Parathyroid adenoma (tissue), 2 donors: ENCODE data around the gene TPRG1L.

ENCODE experiments used
- H2AFZ ChIP-seq: fragments of 300-600 bp; sonication (generic); one replicate; pipeline ENCODE4 v1.7.0; 2017; ENCODE audit warnings: antibody characterized with exemption, mild to moderate bottlenecking
- H3K27ac ChIP-seq: fragments of 300-600 bp; sonication (generic); one replicate; pipeline ENCODE4 v1.7.0; 2017
- H3K27me3 ChIP-seq: fragments of 300-600 bp; sonication (generic); one replicate; pipeline ENCODE4 v1.7.0; 2017; ENCODE audit warnings: low read length; ENCODE audit not compliant: control insufficient read depth, insufficient read depth
- H3K36me3 ChIP-seq: fragments of 300-600 bp; sonication (generic); one replicate; pipeline ENCODE4 v1.7.0; 2017; ENCODE audit warnings: low read length; ENCODE audit not compliant: control insufficient read depth, insufficient read depth
- H3K4me1 ChIP-seq: fragments of 300-600 bp; sonication (generic); one replicate; pipeline ENCODE4 v1.7.0; 2017; ENCODE audit warnings: control low read depth
- H3K4me2 ChIP-seq: fragments of 300-600 bp; sonication (generic); one replicate; pipeline ENCODE4 v1.7.0; 2017; ENCODE audit warnings: low read length
- H3K4me3 ChIP-seq: fragments of 300-600 bp; sonication (generic); one replicate; pipeline ENCODE4 v1.7.0; 2017; ENCODE audit warnings: low read depth, low read length
- H3K79me2 ChIP-seq: fragments of 300-600 bp; sonication (generic); one replicate; pipeline ENCODE4 v1.7.0; 2017; ENCODE audit warnings: control low read depth
- H3K9ac ChIP-seq: fragments of 300-600 bp; sonication (generic); one replicate; pipeline ENCODE4 v1.7.0; 2017; ENCODE audit warnings: mild to moderate bottlenecking
- H3K9me3 ChIP-seq: fragments of 300-600 bp; sonication (generic); one replicate; pipeline ENCODE4 v1.7.0; 2017; ENCODE audit warnings: low read length; ENCODE audit not compliant: control insufficient read depth
- CTCF ChIP-seq: fragments of 300-600 bp; sonication (generic); IDR thresholded peaks from one replicate; pipeline ENCODE4 v1.7.0; 2017; ENCODE audit warnings: antibody characterized with exemption, mild to moderate bottlenecking
- donor health status: primary hyperparathyroidism.

The TPRG1L gene

GRCh38 chr1:3601743-3602142 is 23.1 kb upstream of the TPRG1L start:
- Histone ChIP-seq H3K79me2 (no peaks in the 10 kb centered on the region), H2AFZ (no peak overlapping the region), H3K9me3 (no peaks in the 10 kb centered on the region), H3K4me1 (no peaks in the 10 kb centered on the region), H3K27ac (no peak overlapping the region), H3K9ac (no peak overlapping the region), H3K27me3 (no peaks in the 10 kb centered on the region), H3K4me3 (no peak overlapping the region), H3K4me2 (no peak overlapping the region), H3K36me3 (no peaks in the 10 kb centered on the region)
- TF ChIP-seq CTCF = no peak

GRCh38 chr1:3602375-3602774 is 22.4 kb upstream of the TPRG1L start:
- no peak for TF ChIP-seq CTCF
- Histone ChIP-seq H3K9ac (no peak overlapping the region), H3K4me3 (no peak overlapping the region), H2AFZ (no peak overlapping the region), H3K79me2 (no peaks in the 10 kb centered on the region), H3K27me3 (no peaks in the 10 kb centered on the region), H3K9me3 (no peaks in the 10 kb centered on the region), H3K27ac (no peak overlapping the region), H3K4me2 (no peak overlapping the region), H3K36me3 (no peaks in the 10 kb centered on the region), H3K4me1 (no peaks in the 10 kb centered on the region)

GRCh38 chr1:3603156-3603555 is 21.7 kb upstream of the TPRG1L start:
- no peaks in the 10 kb centered on the region for H3K36me3 ChIP-seq
- no peak overlapping the region for H3K4me2 ChIP-seq
- H2AFZ ChIP-seq = no peak overlapping the region
- H3K27me3 ChIP-seq = no peaks in the 10 kb centered on the region
- TF ChIP-seq CTCF = no peak
- no peaks in the 10 kb centered on the region for H3K79me2 ChIP-seq
- no peak overlapping the region for H3K9ac ChIP-seq
- no peaks in the 10 kb centered on the region for H3K4me1 ChIP-seq
- H3K27ac ChIP-seq = no peak overlapping the region
- H3K4me3 ChIP-seq = no peak overlapping the region
- H3K9me3 ChIP-seq = no peaks in the 10 kb centered on the region

GRCh38 chr1:3603571-3604467 is 21.0 kb upstream of the TPRG1L start:
- Histone ChIP-seq H2AFZ (no peak overlapping the region), H3K9me3 (no peaks in the 10 kb centered on the region), H3K27ac (no peak overlapping the region), H3K4me1 (no peaks in the 10 kb centered on the region), H3K79me2 (no peaks in the 10 kb centered on the region), H3K9ac (no peak overlapping the region), H3K4me2 (no peak overlapping the region), H3K4me3 (no peak overlapping the region), H3K36me3 (no peaks in the 10 kb centered on the region), H3K27me3 (no peaks in the 10 kb centered on the region)
- TF ChIP-seq CTCF = no peak
